ENCODE measurements around the gene SEC31A.

DNA sequence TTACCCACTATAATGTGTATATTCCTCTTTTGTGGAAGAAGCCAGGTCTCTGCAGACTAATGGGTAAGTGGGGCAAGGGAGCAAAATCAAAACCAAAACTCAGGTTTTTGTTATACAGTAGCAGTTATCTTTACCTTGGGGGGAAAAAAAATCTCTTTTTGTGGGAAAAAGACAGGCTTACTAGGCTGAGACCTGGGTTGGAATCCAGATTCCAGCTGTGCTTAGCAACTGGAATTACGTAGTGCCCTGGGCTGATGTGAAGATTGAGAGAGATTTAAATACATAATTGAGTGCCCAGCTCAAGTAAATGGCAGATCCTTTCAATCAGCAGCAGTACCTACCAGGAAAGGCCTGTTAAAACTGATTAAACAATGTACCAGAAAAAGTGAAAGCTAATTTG, 76.9 kb downstream of the SEC31A start:
- TF ChIP-seq, protein P1, sequence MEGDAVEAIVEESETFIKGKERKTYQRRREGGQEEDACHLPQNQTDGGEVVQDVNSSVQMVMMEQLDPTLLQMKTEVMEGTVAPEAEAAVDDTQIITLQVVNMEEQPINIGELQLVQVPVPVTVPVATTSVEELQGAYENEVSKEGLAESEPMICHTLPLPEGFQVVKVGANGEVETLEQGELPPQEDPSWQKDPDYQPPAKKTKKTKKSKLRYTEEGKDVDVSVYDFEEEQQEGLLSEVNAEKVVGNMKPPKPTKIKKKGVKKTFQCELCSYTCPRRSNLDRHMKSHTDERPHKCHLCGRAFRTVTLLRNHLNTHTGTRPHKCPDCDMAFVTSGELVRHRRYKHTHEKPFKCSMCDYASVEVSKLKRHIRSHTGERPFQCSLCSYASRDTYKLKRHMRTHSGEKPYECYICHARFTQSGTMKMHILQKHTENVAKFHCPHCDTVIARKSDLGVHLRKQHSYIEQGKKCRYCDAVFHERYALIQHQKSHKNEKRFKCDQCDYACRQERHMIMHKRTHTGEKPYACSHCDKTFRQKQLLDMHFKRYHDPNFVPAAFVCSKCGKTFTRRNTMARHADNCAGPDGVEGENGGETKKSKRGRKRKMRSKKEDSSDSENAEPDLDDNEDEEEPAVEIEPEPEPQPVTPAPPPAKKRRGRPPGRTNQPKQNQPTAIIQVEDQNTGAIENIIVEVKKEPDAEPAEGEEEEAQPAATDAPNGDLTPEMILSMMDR (IDR thresholded peaks at IDR 0.05), result no peak
- TF ChIP-seq POLR2AphosphoS5 (IDR thresholded peaks at IDR 0.05) (no peak), EP300 (IDR thresholded peaks at IDR 0.05) (no peak)

All from sigmoid colon (tissue), 4 donors.